HG03135 (cell line): ENCODE data around the gene MINDY4.

Experiments used
- ATAC-seq: cut with Tn5 transposase; IDR thresholded peaks from one replicate; pipeline ENCODE4 v1.9.1; 2021; ENCODE audit warnings: mild to moderate bottlenecking, moderate library complexity; ENCODE audit not compliant: unreplicated experiment

MINDY4 gene

DNA sequence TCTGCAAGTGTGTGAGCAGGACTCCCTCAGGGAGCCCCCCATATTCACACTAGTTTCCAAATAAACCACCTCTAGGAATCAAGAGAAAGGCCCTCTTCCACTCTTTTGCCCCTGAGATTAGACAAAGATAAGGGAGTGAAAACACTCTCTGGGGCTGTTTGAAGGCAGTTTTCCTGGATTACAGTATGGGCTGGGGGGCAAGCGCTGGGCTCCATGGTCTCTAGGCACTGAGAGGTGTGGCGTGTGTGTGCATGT is 141.4 kb downstream of the MINDY4 start:
- ATAC-seq: no peak

DNA sequence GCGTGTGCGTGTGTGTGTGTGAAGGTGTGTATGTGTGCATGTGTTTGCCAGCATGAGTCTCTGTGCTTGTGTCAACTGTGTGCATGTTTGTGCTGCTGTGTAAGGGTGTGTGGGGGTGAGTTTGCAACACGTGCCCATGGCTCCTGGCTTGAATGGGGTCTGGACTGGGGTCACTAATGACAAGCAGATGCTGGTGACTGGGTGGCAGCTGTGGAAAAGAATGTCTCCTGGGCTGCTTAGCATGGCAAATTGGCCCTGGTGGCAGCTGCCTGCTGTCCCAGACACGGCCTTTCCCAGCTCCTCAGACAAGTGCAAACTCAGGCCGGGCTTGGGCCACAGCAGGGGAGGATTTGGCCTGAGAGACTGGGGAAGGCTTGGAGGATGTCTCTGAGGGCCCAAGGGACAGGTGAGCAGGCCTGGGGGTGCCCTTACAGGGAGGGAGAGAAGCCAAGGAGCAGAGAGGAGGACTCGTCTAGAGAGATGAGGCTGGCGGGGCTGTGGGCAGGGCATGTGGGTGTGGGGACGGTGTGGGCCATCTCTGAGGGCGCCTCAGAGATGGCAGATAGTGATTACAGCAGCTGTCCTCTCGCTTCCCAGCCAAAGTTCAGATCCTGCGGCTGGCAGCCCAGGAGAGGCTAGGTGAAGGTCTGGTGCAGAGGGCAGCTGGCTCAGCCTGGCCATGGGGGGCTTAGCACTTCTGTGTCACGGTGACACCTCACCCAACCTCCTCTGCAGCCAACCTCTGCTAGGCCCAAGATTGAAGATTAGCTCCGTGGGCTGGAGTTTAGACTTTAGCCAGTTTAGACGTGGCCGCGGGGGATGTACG is 142.0 kb downstream of the MINDY4 start:
- no peak for ATAC-seq

DNA sequence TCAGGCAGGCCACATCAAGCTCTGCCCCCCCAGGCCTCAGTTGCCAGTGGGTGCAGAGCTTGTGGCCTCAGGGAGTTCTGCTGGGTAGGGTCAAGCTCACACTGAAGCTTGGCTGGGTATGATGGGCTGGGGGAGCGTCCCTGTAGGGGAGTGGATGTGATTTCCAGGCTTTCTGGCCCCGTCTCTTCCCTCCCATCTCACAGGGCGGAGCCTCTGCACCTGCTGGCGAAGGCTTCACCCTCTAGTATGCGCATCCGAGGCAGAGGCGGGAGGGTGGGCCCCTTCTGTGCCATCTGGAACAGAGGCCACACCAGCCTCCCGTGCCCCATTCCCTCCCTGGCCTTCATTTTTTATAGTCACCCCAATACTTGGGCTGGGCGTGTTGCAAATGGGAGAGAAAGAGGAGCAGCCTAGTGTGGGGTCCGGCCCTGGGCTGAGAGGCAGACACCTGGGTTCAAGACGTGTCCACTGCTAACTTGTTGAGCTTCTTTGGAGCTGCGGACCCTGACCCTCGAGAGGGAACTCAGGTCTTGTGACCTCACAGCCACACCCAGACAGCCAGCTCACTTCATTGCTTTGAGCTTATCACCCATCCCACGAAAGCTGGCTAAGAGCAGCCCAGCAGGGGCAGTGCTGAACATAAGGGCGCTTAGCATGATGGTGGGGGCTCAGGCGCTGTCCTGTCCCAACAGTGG is 142.8 kb downstream of the MINDY4 start:
- ATAC-seq: no peak

DNA sequence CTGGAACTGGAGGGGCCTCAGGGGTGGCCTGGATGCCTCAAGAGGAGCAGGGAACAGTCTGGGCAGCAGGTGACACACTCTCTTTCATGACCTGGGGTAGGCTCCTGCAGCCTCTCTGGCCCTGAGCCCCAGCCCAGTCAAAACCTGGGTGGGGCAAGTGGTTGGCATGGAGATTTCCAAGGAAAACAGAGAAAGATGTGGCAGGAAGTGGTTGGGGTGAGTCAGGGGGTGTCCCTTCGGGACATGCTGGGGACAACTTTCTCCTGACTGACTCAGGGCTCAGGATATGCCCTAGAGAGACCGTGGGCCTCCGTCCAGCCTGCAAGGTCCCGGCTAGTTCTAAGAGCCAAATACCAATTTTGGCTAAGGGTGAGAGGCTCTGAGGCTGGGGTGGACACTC is 143.4 kb downstream of the MINDY4 start:
- ATAC-seq: no peak

DNA sequence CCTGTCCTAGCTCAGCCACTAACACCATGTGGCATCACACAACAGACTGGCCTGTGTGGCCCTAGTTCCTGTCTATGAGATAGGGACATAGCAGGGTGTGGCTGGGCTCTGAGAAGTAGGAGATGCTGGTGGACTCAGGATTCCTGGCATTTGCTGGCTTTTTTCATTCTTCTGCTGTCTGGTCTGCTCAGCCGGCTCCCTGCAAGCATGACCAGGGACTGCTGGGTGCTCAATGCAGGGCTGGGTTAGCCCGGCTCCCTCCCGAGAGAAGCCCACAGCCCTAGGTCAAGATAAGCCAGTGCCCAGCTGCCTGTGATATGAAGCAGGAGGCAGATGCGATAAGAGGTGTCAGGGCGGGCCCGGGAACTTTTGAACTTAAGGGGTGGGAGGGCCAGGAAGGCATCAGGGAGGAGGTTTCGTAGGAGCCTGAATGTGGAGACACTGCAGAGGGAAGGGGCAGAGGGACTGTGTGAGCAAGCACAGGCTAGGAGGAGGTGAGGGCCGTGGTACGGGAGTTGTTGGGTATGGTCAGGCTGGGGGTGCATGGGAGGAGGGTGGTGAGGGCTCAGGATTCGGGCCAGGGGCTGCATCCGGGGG is 143.9 kb downstream of the MINDY4 start:
- ATAC-seq: no peak

DNA sequence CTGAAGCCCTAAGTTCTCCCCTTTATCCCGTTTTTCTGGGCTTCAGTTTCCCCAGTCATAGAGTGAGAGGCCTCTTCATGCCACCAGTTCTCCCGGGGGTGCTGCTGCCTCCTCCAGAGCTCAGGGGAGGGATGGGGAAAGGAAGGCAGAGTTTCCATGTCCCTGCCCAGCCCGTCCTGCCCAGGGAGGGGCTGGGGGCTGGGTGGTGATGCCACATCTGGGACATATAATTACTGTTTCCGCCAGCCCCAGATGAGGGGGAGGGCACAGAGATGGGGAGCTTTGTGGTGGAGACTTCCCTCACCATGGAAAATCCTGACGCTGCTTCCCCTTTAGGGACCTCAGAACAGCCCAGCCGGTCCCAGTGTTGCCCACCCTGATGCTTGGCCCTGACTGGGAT is 144.5 kb downstream of the MINDY4 start:
- no peak for ATAC-seq

DNA sequence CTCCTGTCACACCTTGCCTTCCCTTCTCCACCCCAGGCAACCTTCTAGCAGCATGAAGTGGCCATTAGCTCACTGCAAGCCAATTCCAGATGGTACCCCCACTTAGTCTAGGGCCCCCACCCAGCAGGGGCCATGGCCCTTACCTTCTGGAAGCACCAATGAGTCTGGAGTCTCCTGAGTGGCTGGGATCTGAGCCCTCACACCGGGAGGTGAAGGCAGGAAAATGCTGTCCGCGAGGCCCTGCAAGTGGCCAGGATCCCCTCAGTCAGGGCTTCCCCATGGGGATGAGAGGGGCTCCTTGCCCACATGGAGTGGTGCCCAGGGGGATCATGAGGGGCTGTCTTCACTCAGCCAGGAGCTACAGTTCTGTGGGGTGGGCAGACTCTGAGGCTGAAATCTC is 145.0 kb downstream of the MINDY4 start:
- ATAC-seq: no peak

DNA sequence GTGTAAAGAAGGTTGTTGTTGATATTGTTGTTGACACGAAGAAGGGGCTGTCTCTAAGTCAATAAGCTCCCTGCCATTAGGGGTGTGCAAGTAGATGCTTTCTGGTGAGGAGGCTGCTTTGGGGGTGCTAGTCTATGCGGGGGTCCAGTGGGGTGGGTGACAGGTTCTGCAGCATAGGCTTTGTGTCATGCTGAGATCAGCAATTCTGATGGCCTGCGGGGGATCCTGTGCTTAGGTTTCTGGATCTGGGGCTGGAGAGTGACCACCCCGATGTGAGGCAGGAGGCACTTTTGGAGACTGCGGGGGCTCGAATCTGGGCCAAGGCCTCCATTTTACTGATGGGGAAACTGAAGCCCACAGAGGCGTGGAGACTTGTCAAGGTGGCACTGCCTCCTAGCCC is 145.6 kb downstream of the MINDY4 start:
- ATAC-seq: no peak

DNA sequence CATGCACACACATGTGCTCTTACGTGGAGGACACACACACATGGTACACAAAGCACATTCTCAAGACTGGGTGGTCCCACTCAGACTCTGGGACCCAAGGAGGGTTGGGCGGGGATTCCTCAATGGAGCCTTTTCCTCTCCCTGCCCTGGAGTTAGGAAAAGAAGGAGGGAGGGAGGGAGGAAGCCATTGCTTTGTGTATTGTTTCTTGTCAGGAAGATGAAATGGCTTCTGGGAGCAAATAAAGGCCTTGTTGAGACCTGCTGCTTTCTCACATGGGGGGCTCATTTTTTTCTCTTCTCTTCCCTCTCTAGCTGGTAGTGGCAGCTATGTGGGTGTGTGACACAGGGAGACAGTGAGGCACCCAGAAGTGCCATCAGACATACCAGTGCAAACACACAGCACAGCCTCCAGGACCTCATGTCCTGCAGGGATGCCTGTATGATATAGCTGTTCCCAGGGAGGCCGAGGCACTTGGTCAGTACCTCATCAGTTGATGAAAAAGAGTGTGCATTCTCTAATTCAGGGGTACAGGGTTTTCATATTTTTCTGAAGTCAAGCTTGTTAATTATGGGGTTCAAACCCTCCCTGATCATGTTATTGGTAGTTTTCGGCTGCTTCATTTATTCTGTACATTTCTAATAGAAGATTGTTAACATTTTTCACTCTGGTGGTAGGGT is 146.1 kb downstream of the MINDY4 start:
- no peak for ATAC-seq

DNA sequence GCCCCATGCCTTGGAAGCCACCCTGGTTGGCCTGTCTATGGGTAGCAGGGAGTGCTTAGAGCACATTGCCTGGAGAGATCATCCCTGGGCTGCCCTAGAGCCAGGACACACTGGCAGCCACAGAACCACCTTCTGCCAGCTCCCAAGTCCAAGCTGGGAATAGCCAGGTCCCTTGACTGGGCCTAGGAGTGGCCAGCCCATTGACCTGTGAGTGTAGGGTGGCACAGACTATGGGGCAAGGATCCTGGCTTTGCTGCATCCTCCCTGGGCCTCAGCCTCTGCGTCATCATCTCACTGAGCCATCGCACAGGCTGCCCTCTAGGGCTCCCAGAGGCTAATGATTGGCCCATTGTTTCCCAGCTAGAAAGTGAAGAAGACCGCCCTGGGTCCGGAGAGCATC is 147.5 kb downstream of the MINDY4 start:
- ATAC-seq: no peak

DNA sequence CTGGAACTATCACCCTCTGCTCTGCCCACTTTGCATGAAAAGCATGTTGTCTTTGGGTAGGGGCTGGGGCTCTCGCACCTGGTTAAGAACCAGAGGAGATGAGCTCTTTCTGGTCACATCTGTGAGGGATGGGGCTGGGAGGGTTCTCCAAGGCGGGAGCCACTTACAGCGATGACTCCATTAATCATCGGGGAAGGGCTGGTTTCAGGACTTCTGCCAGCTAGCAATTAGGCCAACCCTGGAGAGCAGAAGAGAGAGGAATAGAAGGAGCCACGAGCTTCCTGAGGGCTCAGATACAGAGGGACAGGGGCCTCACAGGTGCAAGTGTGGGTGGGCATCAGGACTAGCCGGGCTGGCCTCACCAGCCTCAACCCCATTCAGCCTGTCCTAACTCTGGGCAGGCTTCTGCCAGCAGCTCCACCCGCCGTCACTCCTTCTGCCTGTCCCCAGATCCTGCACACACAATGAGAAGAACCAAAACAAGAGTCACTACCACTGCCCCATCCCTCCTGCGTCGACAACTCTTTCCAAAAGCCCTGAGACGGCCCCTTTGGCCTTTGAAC is 148.9 kb downstream of the MINDY4 start:
- ATAC-seq: no peak

DNA sequence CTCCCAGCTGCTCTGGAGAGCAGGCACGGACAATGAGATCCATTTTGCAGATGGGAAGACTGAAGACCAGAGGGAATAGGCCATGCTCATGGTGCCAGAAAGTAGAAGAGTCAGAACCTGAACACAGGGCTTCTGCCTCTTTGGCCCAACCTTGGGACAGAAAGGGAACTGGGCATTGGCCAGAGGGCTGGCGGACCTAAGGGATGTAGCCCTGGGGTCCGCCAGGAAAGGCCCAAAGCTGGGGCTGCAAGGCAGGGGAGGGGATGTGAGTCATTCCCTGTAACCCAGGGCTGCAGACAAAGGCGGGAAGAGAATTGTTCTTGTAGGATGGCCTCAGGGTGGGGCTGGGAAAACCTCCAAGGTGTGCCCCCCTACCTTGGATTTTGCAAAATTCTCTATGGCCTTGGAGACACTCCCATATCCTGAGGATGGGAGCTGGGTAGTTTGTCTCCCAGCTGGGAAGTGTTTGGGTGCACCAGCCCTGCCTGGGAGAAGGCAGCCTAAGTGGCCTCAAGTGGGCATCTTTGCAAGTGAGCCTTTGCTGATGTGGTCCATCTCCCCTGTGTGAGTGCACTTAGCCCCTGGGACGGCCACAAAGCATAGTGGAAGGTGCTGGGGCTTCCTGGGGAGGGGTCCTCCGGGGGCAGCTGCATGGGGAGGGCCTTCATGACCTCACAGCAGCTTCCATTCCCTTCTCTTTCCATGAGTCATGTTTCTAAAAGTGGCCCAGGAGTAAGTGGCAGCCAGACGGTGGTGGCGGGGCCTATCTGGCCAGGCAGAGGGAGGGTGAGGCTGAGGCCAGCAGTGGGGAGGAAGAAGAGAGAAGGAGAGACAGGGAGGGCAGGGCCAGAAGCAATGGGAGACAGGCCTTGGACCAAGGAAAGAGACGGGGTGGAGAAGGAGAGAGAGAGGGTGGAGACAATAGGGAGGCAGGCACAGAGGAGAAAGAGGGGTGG is 149.6 kb downstream of the MINDY4 start:
- no peak for ATAC-seq

DNA sequence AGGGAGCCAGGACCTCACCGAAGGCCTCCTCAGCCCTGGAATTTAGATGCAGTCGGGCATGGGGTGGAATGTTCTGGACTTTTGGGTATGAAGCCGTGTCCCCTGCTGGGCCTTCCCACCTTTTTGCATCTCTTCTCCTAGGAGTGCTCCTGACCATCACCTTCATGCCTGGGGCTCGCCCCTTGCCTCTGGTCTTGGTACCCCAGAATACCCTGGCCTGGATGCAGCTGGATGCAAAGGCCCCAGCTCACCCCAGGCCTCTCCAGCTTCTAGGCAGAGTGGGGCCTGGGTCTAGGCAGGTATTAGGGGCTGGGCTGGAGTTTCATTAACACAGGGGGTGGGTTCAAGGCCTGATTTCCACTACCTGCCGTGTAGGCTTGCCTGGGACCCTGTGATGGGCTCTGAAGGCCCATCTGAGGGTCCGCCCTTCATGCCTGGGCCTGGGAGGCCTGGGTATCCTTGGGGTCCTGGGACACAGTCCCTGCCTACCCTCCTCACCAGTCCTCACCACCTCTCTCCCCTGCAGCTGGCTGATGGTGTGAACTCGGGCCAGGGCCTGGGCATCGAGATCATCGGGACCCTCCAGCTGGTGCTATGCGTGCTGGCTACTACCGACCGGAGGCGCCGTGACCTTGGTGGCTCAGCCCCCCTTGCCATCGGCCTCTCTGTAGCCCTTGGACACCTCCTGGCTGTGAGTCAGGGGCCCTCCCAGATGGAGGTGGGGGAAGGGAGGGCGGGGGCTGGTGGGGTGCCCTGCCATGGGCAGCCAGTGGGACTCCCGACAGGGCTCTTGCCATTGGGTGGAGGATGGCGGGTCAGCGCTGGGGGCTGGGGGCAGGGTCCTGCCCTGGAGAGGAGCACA is 150.6 kb downstream of the MINDY4 start:
- ATAC-seq: no peak

DNA sequence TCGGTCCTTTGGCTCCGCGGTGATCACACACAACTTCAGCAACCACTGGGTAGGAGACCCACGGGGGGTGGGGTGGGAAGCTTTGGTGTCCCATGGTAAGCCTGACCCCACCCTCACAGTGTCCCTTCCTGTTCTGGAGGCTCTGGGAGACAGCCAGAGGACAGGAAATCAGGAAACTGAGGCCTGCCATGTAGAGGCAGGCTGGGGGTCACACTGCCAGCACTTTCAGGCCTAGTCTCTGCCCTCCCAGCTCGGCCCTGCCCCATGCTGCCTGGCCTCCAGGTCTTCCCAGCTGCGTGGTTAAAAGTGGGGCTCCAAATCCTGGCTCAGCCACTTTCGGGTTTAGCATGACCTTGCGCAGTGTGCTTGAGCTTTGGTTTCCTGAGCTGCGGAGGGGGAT is 151.4 kb downstream of the MINDY4 start:
- no peak for ATAC-seq

DNA sequence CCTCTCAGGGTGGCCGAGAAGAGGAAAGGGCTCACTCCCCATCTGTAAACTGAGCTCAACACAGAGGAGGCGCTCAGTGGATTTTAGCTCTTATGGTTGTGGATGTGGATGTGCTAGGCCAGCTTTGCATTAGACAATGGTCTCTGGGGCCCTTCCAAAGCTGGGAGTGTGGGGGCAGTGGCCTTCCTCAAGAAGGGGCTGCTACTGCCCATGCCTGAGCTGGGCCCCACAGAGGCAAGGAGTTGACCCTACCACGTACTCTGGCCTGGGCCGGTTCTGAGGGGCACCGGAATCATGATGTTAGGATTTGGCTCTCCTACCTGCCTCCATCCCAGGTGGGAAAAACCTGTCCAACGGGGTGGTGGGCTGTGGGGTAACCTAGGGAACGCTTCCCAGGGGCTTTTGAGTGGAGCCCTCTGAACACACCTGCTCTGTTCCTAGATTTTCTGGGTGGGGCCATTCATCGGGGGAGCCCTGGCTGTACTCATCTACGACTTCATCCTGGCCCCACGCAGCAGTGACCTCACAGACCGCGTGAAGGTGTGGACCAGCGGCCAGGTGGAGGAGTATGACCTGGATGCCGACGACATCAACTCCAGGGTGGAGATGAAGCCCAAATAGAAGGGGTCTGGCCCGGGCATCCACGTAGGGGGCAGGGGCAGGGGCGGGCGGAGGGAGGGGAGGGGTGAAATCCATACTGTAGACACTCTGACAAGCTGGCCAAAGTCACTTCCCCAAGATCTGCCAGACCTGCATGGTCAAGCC is 152.0 kb downstream of the MINDY4 start:
- no peak for ATAC-seq

DNA sequence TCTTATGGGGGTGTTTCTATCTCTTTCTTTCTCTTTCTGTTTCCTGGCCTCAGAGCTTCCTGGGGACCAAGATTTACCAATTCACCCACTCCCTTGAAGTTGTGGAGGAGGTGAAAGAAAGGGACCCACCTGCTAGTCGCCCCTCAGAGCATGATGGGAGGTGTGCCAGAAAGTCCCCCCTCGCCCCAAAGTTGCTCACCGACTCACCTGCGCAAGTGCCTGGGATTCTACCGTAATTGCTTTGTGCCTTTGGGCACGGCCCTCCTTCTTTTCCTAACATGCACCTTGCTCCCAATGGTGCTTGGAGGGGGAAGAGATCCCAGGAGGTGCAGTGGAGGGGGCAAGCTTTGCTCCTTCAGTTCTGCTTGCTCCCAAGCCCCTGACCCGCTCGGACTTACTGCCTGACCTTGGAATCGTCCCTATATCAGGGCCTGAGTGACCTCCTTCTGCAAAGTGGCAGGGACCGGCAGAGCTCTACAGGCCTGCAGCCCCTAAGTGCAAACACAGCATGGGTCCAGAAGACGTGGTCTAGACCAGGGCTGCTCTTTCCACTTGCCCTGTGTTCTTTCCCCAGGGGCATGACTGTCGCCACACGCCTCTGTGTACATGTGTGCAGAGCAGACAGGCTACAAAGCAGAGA is 152.7 kb downstream of the MINDY4 start:
- ATAC-seq: no peak

DNA sequence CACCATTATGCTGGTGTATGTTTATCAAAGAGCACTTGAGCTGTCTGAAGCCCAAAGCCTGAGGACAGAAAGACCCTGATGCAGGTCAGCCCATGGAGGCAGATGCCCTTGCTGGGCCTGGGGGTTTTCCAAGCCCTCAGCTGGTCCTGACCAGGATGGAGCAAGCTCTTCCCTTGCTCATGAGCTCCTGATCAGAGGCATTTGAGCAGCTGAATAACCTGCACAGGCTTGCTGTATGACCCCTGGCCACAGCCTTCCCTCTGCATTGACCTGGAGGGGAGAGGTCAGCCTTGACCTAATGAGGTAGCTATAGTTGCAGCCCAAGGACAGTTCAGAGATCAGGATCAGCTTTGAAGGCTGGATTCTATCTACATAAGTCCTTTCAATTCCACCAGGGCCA is 153.4 kb downstream of the MINDY4 start:
- ATAC-seq: no peak

DNA sequence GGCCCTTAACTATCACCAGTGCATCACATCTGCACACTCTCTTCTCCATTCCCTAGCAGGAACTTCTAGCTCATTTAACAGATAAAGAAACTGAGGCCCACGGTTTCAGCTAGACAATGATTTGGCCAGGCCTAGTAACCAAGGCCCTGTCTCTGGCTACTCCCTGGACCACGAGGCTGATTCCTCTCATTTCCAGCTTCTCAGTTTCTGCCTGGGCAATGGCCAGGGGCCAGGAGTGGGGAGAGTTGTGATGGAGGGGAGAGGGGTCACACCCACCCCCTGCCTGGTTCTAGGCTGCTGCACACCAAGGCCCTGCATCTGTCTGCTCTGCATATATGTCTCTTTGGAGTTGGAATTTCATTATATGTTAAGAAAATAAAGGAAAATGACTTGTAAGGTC is 153.9 kb downstream of the MINDY4 start:
- ATAC-seq: no peak
